Fibroblast of lung (primary cell): Measurements from ENCODE around the gene RANBP1.

ENCODE experiments used
- EZH2 ChIP-seq: IDR thresholded peaks from 2 replicates; pipeline ENCODE4 v1.5.1; 2012; ENCODE audit warnings: low read length, control low read depth, mild to moderate bottlenecking; ENCODE audit errors: missing control alignments
- TF ChIP-seq, protein P1 (sequence below), 2 donors: IDR thresholded peaks in 1 of 2; conservative IDR thresholded peaks in 1 of 2; 1 replicate in 1 of 2; 2 replicates in 1 of 2; pipeline ENCODE4 v1.5.1; 2011 to 2012; ENCODE audit warnings: low read length in 2 of 2, control low read depth in 1 of 2, inconsistent platforms in 1 of 2, low read depth in 1 of 2, mild to moderate bottlenecking in 1 of 2

DNA sequence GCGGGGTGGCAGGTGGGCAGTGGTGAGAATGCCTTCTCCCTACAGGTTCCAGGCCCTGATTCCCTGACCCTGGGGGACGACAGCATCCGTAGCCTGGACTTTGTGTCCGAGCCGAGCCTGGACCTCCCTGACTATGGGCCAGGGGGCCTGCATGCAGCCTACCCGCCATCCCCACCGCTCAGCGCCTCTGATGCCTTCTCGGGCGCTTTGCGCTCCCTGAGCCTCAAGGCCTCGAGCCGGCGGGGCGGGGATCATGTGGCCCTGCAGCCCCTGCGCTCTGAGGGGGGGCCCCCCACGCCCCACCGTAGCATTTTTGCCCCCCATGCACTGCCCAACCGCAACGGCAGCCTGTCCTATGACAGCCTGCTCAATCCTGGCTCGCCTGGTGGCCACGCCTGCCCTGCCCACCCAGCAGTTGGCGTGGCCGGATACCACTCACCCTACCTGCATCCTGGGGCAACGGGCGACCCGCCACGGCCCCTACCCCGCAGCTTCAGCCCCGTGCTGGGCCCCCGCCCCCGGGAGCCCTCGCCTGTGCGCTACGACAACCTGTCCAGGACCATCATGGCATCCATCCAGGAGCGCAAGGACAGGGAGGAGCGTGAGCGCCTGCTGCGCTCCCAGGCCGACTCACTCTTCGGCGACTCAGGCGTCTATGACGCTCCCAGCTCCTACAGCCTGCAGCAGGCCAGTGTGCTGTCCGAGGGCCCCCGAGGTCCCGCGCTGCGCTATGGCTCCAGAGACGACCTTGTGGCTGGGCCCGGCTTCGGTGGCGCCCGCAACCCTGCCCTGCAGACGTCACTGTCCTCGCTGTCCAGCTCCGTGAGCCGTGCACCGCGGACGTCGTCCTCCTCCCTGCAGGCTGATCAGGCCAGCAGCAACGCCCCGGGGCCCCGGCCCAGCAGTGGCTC is 27.1 kb downstream of the RANBP1 start:
- TF ChIP-seq, protein P1, sequence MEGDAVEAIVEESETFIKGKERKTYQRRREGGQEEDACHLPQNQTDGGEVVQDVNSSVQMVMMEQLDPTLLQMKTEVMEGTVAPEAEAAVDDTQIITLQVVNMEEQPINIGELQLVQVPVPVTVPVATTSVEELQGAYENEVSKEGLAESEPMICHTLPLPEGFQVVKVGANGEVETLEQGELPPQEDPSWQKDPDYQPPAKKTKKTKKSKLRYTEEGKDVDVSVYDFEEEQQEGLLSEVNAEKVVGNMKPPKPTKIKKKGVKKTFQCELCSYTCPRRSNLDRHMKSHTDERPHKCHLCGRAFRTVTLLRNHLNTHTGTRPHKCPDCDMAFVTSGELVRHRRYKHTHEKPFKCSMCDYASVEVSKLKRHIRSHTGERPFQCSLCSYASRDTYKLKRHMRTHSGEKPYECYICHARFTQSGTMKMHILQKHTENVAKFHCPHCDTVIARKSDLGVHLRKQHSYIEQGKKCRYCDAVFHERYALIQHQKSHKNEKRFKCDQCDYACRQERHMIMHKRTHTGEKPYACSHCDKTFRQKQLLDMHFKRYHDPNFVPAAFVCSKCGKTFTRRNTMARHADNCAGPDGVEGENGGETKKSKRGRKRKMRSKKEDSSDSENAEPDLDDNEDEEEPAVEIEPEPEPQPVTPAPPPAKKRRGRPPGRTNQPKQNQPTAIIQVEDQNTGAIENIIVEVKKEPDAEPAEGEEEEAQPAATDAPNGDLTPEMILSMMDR (conservative IDR thresholded peaks at IDR 0.05 in 1 of 2, IDR thresholded peaks at IDR 0.05 in 1 of 2; ENCODE audit: low read depth in 1 of 2, low read length in 2 of 2), result no peak
- no peak for TF ChIP-seq EZH2
